T47D (cell line): Measurements from ENCODE around the gene NAT8L.

Source experiments
- DNase-seq, 2 experiments: peaks; one replicate each; pipeline versions ENCODE4 v3.0.0 to v3.0.0-alpha.2; 2011 to 2012; ENCODE audit warnings: low read depth in 1 of 2, low spot score in 1 of 2
- JUND ChIP-seq: IDR thresholded peaks from 2 replicates; pipeline ENCODE4 v1.6.1; 2012; ENCODE audit warnings: low read depth
- in situ Hi-C: cut with HindIII; loops from 2 replicates; pipeline ENCODE4 v1.10.0; 2016; ENCODE audit warnings: low sequenced_read_pairs, low pct_unique_long_range_greater_than_20kb

The NAT8L gene

DNA sequence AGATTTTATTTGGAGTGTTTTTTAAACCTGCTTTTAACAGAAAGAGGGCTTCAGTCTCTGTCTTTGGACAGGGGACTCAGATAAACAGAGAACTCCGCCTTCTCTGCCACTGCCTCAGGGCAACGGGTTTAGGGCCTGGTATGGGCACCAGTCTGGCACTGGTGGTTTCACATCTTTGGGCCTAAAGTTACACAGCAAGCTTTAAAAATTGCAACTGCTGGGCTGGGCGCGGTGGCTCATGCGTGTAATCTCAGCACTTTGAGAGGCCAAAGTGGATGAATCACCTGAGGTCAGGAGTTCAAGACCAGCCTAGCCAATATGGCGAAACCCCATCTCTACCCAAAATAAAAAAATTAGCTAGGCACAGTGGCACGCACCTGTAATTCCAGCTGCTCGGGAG lies 10.3 kb upstream of the NAT8L start:
- no peak for DNase-seq
- TF ChIP-seq JUND: no peak
- in situ Hi-C loops: no loop called here

DNA sequence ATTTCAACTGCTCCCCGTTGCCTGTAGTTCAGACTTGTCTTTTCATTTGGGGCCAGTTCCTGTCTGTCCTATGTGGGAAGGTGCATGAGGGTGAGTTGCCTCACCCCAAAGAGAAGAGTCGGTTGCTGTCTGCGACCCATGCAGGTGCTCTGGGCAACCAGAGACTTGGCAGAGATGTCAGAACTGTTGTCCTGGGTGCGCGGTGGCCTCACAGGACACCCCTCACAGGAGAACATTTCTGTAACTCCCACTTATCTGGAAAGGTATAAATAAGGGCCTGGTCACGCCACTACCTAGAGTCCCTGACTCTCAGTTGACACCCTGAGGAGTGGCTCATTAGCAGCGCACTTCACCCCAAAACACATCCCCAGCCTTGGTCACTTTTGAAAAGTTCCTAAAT lies 9.7 kb upstream of the NAT8L start:
- in situ Hi-C loops: no loop called here
- no peak for TF ChIP-seq JUND
- no peak for DNase-seq

DNA sequence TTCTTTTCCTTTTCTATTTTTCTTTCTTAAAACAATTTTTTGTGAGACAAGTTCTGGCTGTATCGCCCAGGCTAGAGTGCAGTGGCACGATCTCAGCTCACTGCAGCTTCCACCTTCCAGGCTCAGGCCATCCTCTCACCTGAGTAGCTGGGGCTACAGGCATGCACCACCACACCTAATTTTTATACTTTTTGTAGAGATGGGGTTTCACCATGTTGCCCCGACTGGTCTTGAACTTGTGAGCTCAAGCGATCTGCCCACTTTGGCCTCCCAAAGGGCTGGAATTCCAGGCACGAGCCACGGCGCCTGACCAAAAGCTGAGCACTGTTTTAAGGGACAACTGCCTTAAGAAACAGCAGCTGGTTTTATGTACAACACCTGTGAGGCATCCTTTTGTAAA lies 9.3 kb upstream of the NAT8L start:
- DNase-seq: no peak
- TF ChIP-seq JUND: no peak
- in situ Hi-C loops: no loop called here

DNA sequence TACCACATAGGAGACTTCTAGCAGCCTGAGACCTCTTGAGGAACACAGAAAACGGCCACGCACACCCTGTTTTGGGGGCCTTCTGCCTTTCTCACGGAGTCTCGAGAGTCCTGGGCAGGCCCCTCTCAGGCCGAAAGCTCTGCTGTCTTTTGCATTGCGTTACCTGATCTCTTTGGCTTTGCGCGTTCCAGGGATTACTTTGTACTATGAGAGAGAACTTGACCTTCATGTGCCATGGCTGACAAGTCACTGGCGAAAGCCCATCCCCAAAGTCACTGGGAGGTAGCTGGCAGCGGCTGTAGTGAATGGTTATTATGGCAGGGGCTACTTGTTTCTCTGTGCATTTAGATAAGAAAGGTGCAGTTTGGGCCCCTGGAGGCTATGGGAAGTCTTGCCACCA lies 8.0 kb upstream of the NAT8L start:
- in situ Hi-C loops: no loop called here
- DNase-seq: no peak
- no peak for TF ChIP-seq JUND

DNA sequence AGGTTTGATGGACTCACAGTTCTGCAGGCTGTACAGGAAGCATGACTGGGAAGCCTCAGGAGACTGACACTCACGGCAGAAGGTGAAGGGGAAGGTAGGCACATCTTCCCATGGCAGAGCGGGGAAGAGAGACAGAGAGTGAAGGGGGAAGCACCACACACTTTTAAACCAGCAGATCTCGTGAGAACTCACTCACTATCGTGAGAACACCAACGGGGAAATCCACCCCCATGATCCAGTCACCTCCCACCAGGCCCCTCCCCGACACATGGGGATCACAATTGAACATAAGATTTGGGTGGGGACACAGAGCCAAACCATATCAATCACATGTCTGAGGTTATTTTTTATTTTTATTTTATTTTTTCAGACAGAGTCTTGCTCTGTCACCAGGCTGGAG lies 4.9 kb upstream of the NAT8L start:
- no peak for TF ChIP-seq JUND
- DNase-seq: no peak
- in situ Hi-C loops: no loop called here

DNA sequence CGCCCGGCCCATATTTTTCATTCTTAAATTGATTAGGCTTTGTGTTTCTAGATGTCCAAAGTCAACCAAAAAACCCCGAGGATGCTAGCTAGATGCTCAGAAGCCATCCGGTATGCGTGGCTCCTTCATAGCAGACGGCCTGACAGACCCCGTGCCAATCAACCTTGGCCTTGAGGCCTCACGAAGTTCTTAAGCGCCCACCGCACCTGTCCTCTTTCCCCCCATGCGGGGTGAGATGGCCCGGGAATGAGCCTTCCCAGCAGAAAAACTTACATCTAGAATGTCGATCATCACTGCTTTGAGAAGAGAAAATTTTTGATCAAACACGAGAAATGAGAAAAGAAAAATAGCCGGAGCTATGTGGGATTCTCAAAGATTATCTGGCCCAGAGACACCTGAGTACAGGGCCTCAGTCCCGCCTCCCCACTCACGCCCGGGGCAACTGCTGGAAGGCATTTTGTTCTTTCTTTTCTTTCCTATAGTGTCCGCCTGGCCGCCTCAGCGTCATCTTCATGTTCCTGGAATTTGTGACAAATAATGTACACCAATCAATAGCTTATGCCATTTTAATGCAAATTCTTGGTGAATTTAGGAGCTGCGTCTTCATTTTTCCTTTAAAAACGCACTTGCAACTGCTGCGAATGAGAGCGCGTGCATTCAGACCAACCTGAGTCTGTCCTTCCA lies 1.6 kb upstream of the NAT8L start:
- no peak for DNase-seq
- in situ Hi-C loops: no loop called here
- TF ChIP-seq JUND: no peak

DNA sequence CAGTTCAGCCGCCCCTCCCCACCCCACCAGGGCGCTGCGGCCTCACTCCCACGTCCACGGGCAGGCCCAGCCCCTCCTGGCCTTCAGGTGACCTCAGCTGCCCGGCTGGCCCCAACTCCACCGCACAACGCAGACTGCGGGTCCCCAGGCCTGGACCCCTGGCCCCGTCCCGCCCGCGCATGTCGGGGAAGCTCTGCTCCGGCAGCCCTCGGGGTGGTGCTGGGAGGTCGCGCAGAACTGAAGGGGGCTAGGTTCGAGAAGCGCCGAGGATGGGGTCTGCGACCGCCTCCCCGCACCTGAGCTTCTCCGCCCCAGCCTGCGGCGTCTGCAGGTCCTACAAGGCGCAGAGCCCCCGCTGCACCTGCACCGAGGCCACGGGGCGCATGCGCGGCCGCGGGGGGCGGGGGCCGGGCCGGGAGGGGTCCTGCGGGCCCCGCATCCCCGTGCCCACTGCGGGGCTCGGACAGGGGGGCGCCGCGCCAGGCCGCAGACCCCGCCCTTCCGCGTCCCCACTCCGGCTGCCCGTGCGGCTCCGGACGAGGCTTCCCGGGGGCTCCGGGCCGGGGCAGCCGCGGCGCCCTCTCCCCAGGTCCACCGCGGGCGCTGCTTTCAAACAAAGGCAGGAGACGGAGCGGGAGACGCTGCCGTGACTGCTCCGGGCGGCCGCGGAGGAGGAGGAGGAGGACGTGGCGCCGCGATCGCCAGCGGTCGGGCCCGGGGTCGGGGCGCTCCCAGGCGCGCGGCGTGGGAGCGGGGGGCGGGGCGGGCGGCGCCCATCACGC lies 672 bp upstream of the NAT8L start:
- in situ Hi-C loops: no loop called here
- DNase-seq: no peak
- TF ChIP-seq JUND: no peak

DNA sequence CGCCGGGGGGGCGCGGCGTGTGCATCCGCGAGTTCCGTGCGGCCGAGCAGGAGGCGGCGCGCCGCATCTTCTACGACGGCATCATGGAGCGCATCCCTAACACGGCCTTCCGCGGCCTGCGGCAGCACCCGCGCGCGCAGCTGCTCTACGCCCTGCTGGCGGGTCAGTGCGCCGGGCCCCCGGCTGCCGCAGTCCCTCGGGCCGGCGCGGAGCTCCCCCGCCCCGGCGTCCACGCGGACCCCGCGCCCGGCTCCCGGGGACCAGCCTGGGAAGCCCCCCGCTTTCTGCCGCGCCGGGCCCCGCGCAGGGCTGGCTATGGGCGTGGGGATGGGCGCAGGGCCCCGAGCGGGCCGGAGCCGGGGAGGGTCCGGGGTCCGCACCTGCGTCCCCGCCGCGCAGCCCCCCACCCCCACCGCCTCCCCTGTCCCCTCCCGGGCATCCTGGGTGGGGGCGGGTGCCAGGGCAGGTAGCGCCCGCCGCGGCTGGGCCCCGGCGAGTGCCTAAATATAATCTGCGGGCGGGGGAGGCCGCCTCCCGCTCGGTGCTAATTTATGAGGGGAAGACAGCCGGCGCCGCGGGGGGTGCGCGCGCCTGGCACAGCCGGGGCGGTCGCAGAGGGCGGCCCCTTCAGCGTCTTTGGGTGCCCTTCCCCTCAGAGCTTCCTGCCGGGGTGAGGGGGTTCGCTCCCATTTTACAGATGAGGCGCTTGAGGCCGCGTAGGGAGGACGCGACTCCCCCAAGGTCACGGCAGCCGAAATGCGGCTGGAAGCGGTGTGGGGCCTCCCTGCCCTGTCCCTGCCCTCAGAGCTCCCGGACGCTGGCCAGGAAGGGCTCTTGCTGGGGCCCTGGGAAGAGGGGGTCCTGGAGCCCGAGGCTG lies 837 bp downstream of the NAT8L start:
- in situ Hi-C loops: no loop called here
- DNase-seq: no peak
- TF ChIP-seq JUND: no peak

DNA sequence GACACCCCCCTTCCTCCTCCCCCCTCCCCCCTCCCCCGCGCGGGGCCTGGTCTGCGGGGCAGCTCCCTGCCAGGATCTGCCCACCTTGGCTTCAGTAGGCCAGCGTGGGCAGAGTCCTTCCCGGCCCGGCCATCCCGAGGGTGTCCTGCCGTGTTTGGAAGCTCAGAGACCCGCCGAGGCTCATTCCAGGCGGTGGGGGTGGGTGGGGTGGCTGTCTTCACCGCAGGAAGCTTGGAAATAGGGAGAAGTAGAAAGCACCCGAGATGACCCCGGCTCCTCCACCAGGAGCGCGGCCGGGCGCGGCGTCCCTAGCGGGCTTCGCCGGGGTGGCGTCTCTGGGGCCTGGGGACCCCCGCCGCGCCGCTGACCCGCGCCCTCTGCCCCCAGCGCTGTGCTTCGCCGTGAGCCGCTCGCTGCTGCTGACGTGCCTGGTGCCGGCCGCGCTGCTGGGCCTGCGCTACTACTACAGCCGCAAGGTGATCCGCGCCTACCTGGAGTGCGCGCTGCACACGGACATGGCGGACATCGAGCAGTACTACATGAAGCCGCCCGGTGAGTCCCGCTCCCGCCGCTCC lies 1.6 kb downstream of the NAT8L start:
- in situ Hi-C loops: no loop called here
- TF ChIP-seq JUND: no peak
- no peak for DNase-seq

DNA sequence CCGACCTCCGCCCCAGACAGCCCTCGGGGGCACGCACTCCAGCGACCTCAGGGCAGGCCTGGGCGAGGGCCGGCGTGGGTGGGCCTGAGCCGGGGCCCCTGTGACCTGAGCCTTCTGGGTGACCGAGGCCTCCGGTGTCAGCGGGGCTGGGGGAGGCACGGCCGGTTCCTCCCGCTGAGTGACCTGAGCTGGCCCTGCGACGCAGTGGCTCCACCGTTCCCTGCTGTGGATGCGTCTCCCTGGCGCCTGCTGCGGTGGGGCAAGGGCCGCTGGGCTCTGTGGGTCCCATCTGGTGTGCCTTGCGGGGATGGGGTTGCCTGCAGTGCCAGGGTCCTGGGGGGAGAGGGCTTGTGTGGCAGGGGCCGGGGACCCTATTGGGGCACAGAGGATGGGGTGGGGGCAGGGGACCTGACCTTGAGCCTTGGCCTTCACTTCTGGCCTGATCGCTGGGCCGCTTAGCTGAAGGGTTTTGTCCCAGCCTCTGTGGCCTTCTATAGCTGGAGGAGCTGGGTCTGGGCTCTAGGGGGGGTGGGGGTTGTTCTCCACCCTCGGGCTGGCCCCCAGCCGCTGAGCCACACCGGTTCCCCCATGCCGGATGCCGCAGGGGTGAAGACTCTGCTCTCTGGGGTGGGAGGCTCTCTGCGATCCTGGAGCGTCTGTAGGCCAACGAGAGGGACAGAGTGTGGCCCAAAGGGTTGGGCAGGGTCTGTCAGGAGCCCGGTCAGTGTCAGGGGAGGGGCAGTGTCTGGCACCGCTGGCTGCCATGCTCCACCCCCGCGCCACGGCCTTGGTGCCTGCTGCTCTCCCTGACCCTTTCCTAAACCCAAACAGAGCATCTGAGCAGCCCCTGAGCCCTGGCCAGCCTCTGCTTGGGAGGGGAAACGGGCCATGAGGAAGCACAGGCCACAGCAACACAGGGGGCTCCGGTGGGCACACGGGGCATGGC lies 2.3 kb downstream of the NAT8L start:
- no peak for DNase-seq

DNA sequence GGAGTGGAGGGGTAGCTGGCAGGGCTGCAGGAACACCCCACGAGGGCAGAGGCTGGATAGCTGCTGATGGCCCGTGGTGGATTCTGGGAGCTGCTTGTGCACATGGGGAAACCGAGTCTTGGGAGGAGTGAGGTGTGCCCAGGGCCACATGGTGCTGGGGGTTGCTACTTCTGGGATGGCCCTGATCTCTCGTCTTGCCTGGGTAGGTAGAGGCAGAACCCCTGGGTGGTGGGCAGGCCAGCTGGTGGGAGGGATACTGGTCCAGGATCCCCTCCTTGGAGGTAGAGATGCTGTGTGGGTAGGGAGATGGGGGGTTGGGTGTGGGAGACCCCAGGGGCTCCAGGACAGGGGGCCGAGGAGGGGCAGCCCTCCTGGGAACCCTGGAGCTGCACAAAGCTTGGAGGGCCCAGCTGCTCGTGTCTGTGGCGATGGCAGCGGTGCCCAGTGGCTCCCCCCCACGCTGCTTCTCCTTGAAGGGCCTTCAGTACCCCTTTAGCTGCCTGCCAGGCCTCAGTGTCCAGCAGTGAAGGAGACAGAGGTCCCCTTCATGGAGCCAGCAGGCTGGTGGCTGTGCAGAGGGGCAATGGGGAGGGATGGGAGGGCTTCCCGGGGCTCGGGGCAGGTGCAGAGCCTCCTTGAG lies 3.2 kb downstream of the NAT8L start:
- no peak for TF ChIP-seq JUND
- in situ Hi-C loops: no loop called here
- DNase-seq: no peak

More for the DNA sequence above, 2.3 kb downstream of the NAT8L start:
- TF ChIP-seq JUND: no peak
- in situ Hi-C loops: no loop called here
